ENCODE results near the gene HK3.

Gene HK3

DNA sequence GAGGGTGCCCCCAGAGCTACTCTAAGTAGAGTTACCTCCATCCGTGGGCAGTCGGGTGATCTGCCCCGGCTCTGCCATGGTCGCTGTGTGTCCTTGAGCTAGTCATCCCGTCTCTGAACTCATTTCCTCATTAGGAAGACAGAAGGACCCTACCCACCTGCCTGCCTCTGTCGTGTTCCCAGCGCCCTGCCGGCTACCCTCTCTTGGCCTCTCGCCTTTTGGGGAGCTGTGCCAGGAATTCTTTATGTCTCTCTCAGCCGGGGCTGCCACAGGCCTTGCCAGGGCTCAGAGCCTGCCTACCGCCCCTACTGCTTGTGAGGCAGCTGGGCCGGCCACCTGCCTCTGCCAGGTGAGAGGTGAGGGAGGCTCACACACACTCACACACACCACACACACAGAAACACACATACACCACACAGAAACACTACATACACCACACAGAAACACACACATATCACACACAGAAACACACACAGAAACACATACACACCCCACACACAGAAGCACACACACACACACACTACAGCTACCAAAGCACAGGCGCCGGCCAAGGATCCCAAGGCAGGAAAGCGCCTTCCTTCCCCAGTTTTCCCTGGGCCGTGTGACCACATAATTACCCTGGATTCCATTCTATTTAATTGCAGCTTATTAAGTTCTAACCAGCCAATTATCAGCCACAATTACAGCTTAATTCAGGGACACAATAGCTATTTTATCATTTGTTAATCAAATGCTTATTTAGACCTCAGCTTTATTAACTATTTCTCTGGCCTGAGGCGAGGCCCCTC lies 47.1 kb downstream of the HK3 start:
- H3K27ac ChIP-seq, result no peak overlapping the region
- TF ChIP-seq, protein P1, sequence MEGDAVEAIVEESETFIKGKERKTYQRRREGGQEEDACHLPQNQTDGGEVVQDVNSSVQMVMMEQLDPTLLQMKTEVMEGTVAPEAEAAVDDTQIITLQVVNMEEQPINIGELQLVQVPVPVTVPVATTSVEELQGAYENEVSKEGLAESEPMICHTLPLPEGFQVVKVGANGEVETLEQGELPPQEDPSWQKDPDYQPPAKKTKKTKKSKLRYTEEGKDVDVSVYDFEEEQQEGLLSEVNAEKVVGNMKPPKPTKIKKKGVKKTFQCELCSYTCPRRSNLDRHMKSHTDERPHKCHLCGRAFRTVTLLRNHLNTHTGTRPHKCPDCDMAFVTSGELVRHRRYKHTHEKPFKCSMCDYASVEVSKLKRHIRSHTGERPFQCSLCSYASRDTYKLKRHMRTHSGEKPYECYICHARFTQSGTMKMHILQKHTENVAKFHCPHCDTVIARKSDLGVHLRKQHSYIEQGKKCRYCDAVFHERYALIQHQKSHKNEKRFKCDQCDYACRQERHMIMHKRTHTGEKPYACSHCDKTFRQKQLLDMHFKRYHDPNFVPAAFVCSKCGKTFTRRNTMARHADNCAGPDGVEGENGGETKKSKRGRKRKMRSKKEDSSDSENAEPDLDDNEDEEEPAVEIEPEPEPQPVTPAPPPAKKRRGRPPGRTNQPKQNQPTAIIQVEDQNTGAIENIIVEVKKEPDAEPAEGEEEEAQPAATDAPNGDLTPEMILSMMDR (conservative IDR thresholded peaks at IDR 0.05), result no peak
- no peak for TF ChIP-seq ZFX (IDR thresholded peaks at IDR 0.05)

DNA sequence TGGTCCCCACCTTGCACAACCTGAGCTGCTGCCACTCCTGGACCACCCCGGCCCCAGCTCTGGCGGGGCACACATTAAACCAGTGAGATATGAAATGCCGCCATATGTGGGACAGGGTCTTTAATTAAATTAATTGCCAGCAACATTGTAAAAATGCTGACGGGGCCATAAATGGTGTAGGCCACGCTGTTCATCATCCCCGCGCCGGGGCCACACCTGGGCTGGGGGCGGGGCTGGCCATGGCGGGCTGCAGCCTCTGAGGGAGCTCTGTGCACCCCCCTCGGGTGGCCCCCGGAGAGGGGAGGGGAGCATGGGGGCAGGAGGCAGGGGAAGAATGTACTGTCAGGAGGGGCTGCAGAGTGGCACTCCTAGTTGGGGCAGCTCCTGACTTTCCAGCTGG lies 47.8 kb downstream of the HK3 start:
- no peak overlapping the region for H3K27ac ChIP-seq
- TF ChIP-seq, protein P1 (conservative IDR thresholded peaks at IDR 0.05), result no peak

DNA sequence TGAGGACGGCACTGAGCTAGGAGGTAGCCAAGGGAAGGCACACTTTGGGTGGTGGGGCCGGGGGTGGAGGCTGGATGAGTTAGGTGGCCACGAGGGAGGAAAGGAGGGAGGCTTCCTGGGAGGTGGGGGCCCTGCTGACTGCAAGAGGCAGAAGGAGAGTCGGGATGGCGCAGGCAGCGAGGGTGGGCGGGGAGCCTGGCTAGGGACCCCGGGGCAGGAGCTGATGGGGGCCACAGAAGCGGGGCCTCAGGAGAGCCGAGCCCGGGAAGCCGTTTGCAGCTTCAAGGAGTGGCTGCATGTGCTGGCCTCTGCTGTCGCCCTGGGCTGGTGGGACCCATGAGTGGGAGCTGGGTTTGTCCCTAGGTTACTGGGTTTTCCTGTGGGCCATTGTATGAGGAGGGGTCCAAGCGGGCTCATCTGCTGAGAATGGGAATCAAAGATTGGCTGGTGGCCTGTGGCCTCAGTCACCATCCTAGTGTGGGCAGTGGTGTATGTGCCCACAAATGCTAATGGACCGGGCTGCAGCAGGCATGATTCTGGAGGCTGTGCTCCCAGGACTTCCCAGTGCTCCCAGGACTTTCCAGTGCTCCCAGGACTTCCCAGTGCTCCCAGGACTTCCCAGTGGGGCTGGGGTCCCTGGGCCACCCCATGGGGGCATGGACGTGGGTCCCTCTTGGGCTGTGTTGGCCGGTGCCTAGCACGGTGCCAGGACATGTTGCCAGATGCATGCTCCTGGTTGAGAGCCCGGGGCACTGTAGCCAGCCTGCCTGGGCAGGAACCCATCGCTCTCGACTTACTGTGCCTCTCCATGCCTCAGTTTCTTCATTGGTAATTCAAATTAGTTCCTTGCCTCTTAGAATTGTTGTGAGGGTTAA lies 48.5 kb downstream of the HK3 start:
- TF ChIP-seq, protein P1 (conservative IDR thresholded peaks at IDR 0.05), result no peak
- TF ChIP-seq ZFX (IDR thresholded peaks at IDR 0.05), result no peak
- H3K27ac ChIP-seq, result no peak overlapping the region

DNA sequence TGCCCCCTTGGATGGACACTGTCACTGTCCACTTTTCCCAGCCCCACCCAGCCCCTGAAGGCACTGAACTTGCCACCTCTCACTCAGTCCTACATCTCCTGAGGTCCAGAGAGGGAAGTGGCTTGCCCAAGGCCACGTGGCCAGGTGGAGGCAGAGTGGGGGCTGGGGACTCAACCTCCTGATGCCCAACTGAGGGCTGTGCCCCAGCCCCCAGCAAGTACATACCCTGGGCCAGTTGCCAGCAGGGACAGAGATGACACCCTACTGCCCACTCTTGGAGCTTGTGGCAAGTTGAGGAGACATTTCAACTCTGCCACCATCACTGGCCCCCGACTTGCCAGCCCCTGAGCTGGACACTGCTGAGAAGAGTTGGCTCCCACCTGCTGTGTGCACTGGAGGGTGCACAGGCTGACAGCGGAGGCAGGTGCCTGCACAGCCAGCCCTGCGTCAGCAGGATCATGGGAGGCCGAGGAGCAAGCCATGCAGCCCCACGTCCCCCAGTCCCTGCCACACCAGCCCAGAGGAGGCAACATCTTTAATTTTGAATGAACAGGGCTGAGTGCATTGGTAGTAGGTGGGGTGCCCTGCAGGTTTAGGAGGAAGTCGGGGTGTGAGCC lies 49.4 kb downstream of the HK3 start:
- H3K27ac ChIP-seq, result no peak overlapping the region
- TF ChIP-seq, protein P1 (conservative IDR thresholded peaks at IDR 0.05), result no peak
- no peak for TF ChIP-seq ZFX (IDR thresholded peaks at IDR 0.05)

DNA sequence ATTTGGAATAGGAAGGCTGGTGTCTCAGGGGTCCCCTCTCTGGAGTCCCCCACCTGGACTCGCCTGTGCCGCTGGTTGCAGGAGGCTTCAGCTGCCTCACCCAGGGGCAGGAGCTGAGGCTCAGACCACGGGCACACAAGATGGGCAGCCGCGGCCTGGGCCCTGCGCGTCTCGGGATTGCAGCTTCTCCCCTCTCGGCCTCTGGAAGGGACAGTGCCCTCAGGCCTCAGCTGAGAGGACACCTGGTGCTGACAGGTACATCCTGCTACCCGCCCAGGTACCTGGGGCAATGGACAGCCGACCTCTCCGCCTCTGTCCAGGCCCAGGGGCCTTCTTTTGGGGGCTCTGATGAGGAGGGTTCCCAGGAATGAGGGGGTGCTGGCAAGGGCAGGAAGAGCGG lies 50.5 kb downstream of the HK3 start:
- no peak for TF ChIP-seq ZFX (IDR thresholded peaks at IDR 0.05)
- TF ChIP-seq, protein P1 (conservative IDR thresholded peaks at IDR 0.05), result no peak
- H3K27ac ChIP-seq, result no peak overlapping the region

DNA sequence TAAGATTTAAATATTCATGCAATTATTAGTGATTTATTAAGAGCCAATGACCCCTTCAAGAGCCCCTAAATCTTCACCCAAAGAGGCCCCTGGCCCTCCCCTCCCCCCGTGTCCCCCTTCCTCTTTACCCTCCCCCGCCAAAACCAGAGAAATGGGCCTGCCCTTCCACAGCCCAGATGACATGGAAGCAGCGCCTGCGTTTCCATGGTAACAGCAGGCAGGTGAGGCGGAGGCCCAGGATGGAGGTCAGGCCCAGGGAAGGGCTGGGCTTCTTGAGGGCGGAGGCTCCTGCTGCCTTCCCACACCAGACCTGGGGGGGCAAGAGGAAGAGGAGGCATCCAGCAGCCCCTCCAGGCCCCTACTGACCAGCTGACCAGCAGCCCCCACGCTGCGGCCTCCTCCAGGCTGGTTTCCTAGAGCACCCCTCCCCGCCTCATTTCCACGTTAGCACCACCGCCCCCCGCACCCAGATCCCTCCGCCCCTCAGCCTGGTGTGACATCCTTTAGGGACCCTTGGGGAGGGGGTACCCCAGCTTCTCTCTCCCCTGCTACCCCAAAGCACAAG lies 51.3 kb downstream of the HK3 start:
- TF ChIP-seq, protein P1 (conservative IDR thresholded peaks at IDR 0.05), result no peak
- no peak for TF ChIP-seq ZFX (IDR thresholded peaks at IDR 0.05)

More for the DNA sequence above, 51.3 kb downstream of the HK3 start:
- H3K27ac ChIP-seq, result no peak overlapping the region

Measured in C4-2B (cell line).